ENCODE results near the gene MPDZ.

DNA sequence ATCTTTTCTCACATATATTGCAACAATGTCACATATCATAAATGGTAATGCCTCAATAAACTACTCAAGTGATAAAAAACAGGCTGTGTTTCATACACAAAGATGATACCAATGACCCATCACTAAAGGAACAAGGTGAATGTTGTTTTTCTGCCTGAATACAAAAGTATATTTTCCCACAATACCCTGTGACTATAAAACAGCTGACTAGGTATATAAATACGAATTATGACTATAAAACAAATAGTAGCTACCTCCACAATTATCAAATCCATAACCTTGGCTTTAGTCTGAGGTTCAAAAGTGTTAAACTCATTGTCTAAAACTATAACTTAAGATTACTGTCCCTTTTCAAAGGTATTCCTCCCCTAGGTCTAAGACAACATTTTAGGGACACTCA is 58.7 kb downstream of the MPDZ start:
- TF ChIP-seq GABPA (IDR thresholded peaks at IDR 0.05; ENCODE audit: low read depth, low read length) (no peak), GABPA (CRISPR knock-in tag; IDR thresholded peaks at IDR 0.05; ENCODE audit: low read depth) (no peak), ZNF543 (CRISPR knock-in tag; IDR thresholded peaks at IDR 0.05) (no peak)
